Tongue (tissue), 3 donors: ENCODE data around the gene PTPRT. TPM values are rescaled to one million over a fixed set of nuclear protein-coding genes. Genes with fewer than 3 reads are reported as not detected.

Source experiments
- DNase-seq: peaks from one replicate; pipeline ENCODE4 v3.0.0-alpha.2; 2015
- small RNA-seq: library from RNA; depleted of rRNA; stranded (forward); fragments of <200 nt; gene quantifications from one replicate; pipeline ENCODE3, GENCODE V24; 2014; ENCODE audit warnings: low replicate concordance
- total RNA-seq: library from RNA; depleted of rRNA; stranded (reverse); fragments of >200 nt; gene quantifications from one replicate; pipeline ENCODE4 v1.2.3, GENCODE V29; 2014

The PTPRT gene
- total RNA-seq, 1 donor from 2014 or later: 0.92 TPM

- peak; percentile 84 for DNase-seq
Observed at GRCh38 chr20:42024653-42025052, 1165.1 kb downstream of the PTPRT start.

Small RNA genes within 50 kb of the gene (small RNA-seq; reads per million reads assigned to genes)
- not detected for gene RN7SKP100
